ENCODE measurements around the gene LRRC26. TPM values are rescaled to one million over a fixed set of nuclear protein-coding genes. Genes with fewer than 3 reads are reported as not detected.

Gene LRRC26
- total and polyA plus RNA-seq, 2 donors (not counting 3 experiments of a cell fraction or from before 2014, with no cell fraction given), result 0.08 TPM; not detected in 1

GRCh38 chr9:137195525-137196220 is 25.8 kb upstream of the LRRC26 start:
- no peak overlapping the region for H3K27ac ChIP-seq (ENCODE audit: insufficient read depth, low read depth, low read length)
- H2AFZ ChIP-seq (ENCODE audit: low read depth, low read length), result no peak overlapping the region
- dilution Hi-C loops (cut with MboI; ENCODE audit: extremely low pct_ligation_motif_present, low sequenced_read_pairs), result no loop called here
- no peaks in the 10 kb centered on the region for H4K20me1 ChIP-seq (replicated peaks; ENCODE audit: control insufficient read depth, extremely low read depth, insufficient read depth, low read length)
- peaks cover 0 to 12% of the 10 kb centered on the region in 2 experiments for H3K36me3 ChIP-seq (ENCODE audit: control insufficient read depth in 2 of 2, extremely low read depth in 1 of 2, insufficient read depth in 2 of 2, low read length in 2 of 2)
- DNase-seq (ENCODE audit: low read depth, low spot score) (no peak), FAIRE-seq (no peak)
- no peaks in the 10 kb centered on the region for H3K9me1 ChIP-seq (replicated peaks; ENCODE audit: control insufficient read depth, extremely low read depth, insufficient read depth, low read length)
- H3K4me2 ChIP-seq (ENCODE audit: insufficient read depth, low read length), result no peak overlapping the region
- H3K9ac ChIP-seq (replicated peaks; ENCODE audit: extremely low read depth, insufficient read depth, low read length), result no peak overlapping the region
- H3K4me3 ChIP-seq (replicated peaks in 1 of 3; ENCODE audit: insufficient read depth in 1 of 3, low read depth in 1 of 3, low read length in 3 of 3), result no peak overlapping the region
- POLR2A ChIA-PET, result no interaction called here
- peaks cover 4% of the 10 kb centered on the region for H3K4me1 ChIP-seq (ENCODE audit: control insufficient read depth, extremely low read depth, insufficient read depth, low read length)
- H3K27me3 ChIP-seq (ENCODE audit: control insufficient read depth in 2 of 2, insufficient read depth in 2 of 2, low read length in 2 of 2), result no peaks in the 10 kb centered on the region
- intact Hi-C loops (cut with micrococcal nuclease), result no loop called here
- H3K9me3 ChIP-seq (replicated peaks; ENCODE audit: control insufficient read depth, insufficient read depth, low read length), result no peaks in the 10 kb centered on the region
- BruUV-seq (replicated peaks), result no TSS peak
- H3K79me2 ChIP-seq (ENCODE audit: control insufficient read depth, insufficient read depth, low read length), result peaks cover 1% of the 10 kb centered on the region
- TF ChIP-seq MYC (IDR thresholded peaks at IDR 0.05; ENCODE audit: low read depth, low read length) (no peak), EZH2 (IDR thresholded peaks at IDR 0.05; ENCODE audit: borderline replicate concordance, low read depth, low read length, severe bottlenecking) (no peak), CTCF (IDR thresholded peaks at IDR 0.05; ENCODE audit: extremely low read depth in 1 of 2, insufficient read depth in 1 of 2, low read depth in 1 of 2, low read length in 2 of 2) (no peak), POLR2AphosphoS5 (IDR thresholded peaks at IDR 0.05; ENCODE audit: insufficient read depth, low read depth, low read length) (no peak), GATA2 (IDR thresholded peaks at IDR 0.05; ENCODE audit: insufficient read depth, insufficient read length, low read depth, low read length) (no peak), POLR2A (IDR thresholded peaks at IDR 0.05; ENCODE audit: low read depth, low read length) (no peak), FOS (IDR thresholded peaks at IDR 0.05; ENCODE audit: borderline replicate concordance, insufficient read depth, low read length) (no peak), JUN (IDR thresholded peaks at IDR 0.05; ENCODE audit: borderline replicate concordance, insufficient read depth, insufficient read length, low read depth) (no peak)
- TF ChIP-seq, protein P1, sequence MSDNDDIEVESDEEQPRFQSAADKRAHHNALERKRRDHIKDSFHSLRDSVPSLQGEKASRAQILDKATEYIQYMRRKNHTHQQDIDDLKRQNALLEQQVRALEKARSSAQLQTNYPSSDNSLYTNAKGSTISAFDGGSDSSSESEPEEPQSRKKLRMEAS (IDR thresholded peaks at IDR 0.05; ENCODE audit: insufficient read depth, insufficient read length), result no peak
- CTCF ChIA-PET, result interaction anchor here (1.3 to 2.0 kb wide), 3 partner anchors 31 to 41 kb away, joined by 3 to 6 read pairs (median 3); partner anchors contain the start of gene RNF224

Data from endothelial cell of umbilical vein (primary cell).